NT2/D1 (cell line): Measurements from ENCODE around the gene GPR162.

Source experiments
- DNase-seq: peaks from one replicate; pipeline ENCODE4 v3.0.0-alpha.2; 2011; ENCODE audit warnings: low read depth, low spot score
- H3K27me3 ChIP-seq: 2 replicates; pipeline ENCODE4 v1.6.0; 2011; ENCODE audit warnings: mild to moderate bottlenecking; ENCODE audit not compliant: insufficient read length, insufficient read depth
- H3K36me3 ChIP-seq: 2 replicates; pipeline ENCODE4 v1.6.1; 2011; ENCODE audit warnings: mild to moderate bottlenecking, low read length, mixed read lengths; ENCODE audit not compliant: insufficient read depth, insufficient read length
- H3K4me1 ChIP-seq: 2 replicates; pipeline ENCODE4 v1.5.1; 2011; ENCODE audit not compliant: insufficient read depth, insufficient read length
- H3K4me3 ChIP-seq: 2 replicates; pipeline ENCODE4 v1.5.1; 2011; ENCODE audit warnings: low read depth; ENCODE audit not compliant: insufficient read length
- H3K9ac ChIP-seq: 2 replicates; pipeline ENCODE4 v1.6.0; 2011; ENCODE audit warnings: low read depth; ENCODE audit not compliant: insufficient read length
- H3K9me3 ChIP-seq: 2 replicates; pipeline ENCODE4 v1.5.1; 2011; ENCODE audit warnings: mild to moderate bottlenecking, low read length; ENCODE audit not compliant: insufficient read depth
- SUZ12 ChIP-seq: IDR thresholded peaks from 2 replicates; pipeline ENCODE4 v1.6.1; 2011; ENCODE audit not compliant: insufficient read length, insufficient read depth; ENCODE audit errors: extremely low read depth
- YY1 ChIP-seq: IDR thresholded peaks from 2 replicates; pipeline ENCODE4 v1.6.1; 2011; ENCODE audit not compliant: insufficient read length, insufficient read depth
- ZNF274 ChIP-seq: IDR thresholded peaks from 2 replicates; pipeline ENCODE4 v1.6.1; 2011; ENCODE audit warnings: mild to moderate bottlenecking, low read depth, low read length

The GPR162 gene

GRCh38 chr12:6824085-6824775 is 2.6 kb downstream of the GPR162 start:
- Histone ChIP-seq H3K36me3 (peaks cover 27% of the 10 kb centered on the region), H3K4me1 (peaks cover 63% of the 10 kb centered on the region), H3K9ac (no peak overlapping the region), H3K9me3 (no peaks in the 10 kb centered on the region), H3K27me3 (no peaks in the 10 kb centered on the region), H3K4me3 (no peak overlapping the region)
- no peak for DNase-seq
- no peak for TF ChIP-seq YY1
- TF ChIP-seq SUZ12, result no peak

- H3K9me3 ChIP-seq, result no peaks in the 10 kb centered on the region
- peak overlapping the region; percentile 57 for H3K9ac ChIP-seq
- no peak overlapping the region for H3K4me3 ChIP-seq
- no peaks in the 10 kb centered on the region for H3K27me3 ChIP-seq
- TF ChIP-seq ZNF274 (no peak), YY1 (no peak), SUZ12 (no peak)
- H3K4me1 ChIP-seq, result peaks cover 60% of the 10 kb centered on the region
- H3K36me3 ChIP-seq, result peaks cover 31% of the 10 kb centered on the region
- DNase-seq, result no peak
Observed at GRCh38 chr12:6824901-6825381, 3.3 kb downstream of the GPR162 start.

GRCh38 chr12:6825398-6826124 is 3.9 kb downstream of the GPR162 start:
- peak; percentile 97 for DNase-seq
- peak overlapping the region; percentile 57 for H3K9ac ChIP-seq
- H3K4me3 ChIP-seq, result no peak overlapping the region
- no peaks in the 10 kb centered on the region for H3K27me3 ChIP-seq
- TF ChIP-seq YY1, result no peak
- TF ChIP-seq SUZ12, result no peak
- no peak for TF ChIP-seq ZNF274
- H3K36me3 ChIP-seq, result peaks cover 37% of the 10 kb centered on the region
- H3K4me1 ChIP-seq, result peaks cover 64% of the 10 kb centered on the region
- no peaks in the 10 kb centered on the region for H3K9me3 ChIP-seq

GRCh38 chr12:6826125-6826733 is 4.6 kb downstream of the GPR162 start:
- no peak overlapping the region for H3K4me3 ChIP-seq
- H3K27me3 ChIP-seq, result no peaks in the 10 kb centered on the region

GRCh38 chr12:6826734-6827436 is 5.3 kb downstream of the GPR162 start:
- peak overlapping the region; percentile 80 for H3K9ac ChIP-seq

More at GRCh38 chr12:6826125-6826733, 4.6 kb downstream of the GPR162 start:
- peak overlapping the region; percentile 36 for H3K9ac ChIP-seq
- H3K4me1 ChIP-seq, result peaks cover 62% of the 10 kb centered on the region
- no peak for TF ChIP-seq SUZ12
- TF ChIP-seq ZNF274, result no peak
- TF ChIP-seq YY1, result no peak
- H3K9me3 ChIP-seq, result no peaks in the 10 kb centered on the region
- peaks cover 44% of the 10 kb centered on the region for H3K36me3 ChIP-seq
- DNase-seq, result no peak

GRCh38 chr12:6827437-6827911 is 5.9 kb downstream of the GPR162 start:
- Histone ChIP-seq H3K36me3 (peaks cover 56% of the 10 kb centered on the region), H3K27me3 (no peaks in the 10 kb centered on the region), H3K4me3 (peak overlapping the region; percentile 5), H3K9ac (peak overlapping the region; percentile 80), H3K9me3 (no peaks in the 10 kb centered on the region), H3K4me1 (peaks cover 60% of the 10 kb centered on the region)
- peak; percentile 96 for DNase-seq
- TF ChIP-seq ZNF274 (no peak), SUZ12 (no peak), YY1 (no peak)

More at GRCh38 chr12:6826734-6827436, 5.3 kb downstream of the GPR162 start:
- Histone ChIP-seq H3K36me3 (peaks cover 50% of the 10 kb centered on the region), H3K4me3 (peak overlapping the region; percentile 5), H3K4me1 (peaks cover 66% of the 10 kb centered on the region), H3K9me3 (no peaks in the 10 kb centered on the region), H3K27me3 (no peaks in the 10 kb centered on the region)
- TF ChIP-seq ZNF274 (no peak), YY1 (no peak), SUZ12 (no peak)
- no peak for DNase-seq
